Activated naive CD8-positive, alpha-beta T cell (primary cell): ENCODE data around the gene NGDN.

ENCODE experiments used
- H3K27ac Mint-ChIP-seq: one replicate; pipeline ENCODE4 v1.8.0; 2021; ENCODE audit warnings: mixed read lengths
- H3K27me3 Mint-ChIP-seq: one replicate; pipeline ENCODE4 v1.8.0; 2021; ENCODE audit warnings: mixed read lengths
- H3K36me3 Mint-ChIP-seq: one replicate; pipeline ENCODE4 v1.8.0; 2021; ENCODE audit warnings: mixed read lengths
- H3K4me1 Mint-ChIP-seq: one replicate; pipeline ENCODE4 v1.8.0; 2021; ENCODE audit warnings: low read depth, mixed read lengths
- H3K4me3 Mint-ChIP-seq: one replicate; pipeline ENCODE4 v1.8.0; 2021; ENCODE audit warnings: mild to moderate bottlenecking, mixed read lengths
- H3K9me3 Mint-ChIP-seq: one replicate; pipeline ENCODE4 v1.8.0; 2021; ENCODE audit warnings: low read depth, mixed read lengths

Gene NGDN

DNA sequence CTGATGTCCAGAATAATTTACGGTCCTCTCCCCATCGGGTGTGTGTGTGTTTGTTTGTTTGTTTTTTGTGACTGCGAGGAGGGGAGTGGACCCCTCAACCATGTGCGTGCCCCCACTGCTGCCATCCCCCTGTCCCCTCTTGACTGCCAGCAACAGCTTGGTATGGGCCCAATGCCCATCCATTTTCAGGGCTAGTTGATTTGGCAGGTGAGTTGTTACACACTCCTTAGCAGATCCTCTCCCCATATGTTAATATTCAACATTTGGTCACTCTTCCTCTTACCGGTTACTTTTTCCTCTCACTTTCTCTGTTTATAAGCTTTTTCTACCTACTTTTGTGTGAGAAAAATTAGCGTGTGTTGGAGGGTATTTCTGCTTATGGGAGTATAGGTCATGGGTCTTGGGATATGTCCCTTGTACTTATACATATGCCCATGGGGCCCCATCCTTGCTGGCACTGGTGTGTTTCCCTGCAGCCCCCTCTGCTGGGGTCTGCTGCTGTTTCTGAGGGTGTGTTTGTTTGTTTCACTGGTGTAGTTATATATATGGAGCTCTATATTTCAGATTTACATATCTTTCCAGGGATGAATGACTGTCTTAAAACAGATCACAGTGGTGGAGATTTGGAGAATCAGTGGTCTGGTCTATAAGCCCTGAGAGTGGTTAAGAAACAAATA, 48.3 kb downstream of the NGDN start:
- no peaks in the 10 kb centered on the region for H3K9me3 Mint-ChIP-seq
- no peaks in the 10 kb centered on the region for H3K27me3 Mint-ChIP-seq
- H3K4me3 Mint-ChIP-seq: no peak overlapping the region
- H3K4me1 Mint-ChIP-seq: peaks cover 5% of the 10 kb centered on the region
- no peak overlapping the region for H3K27ac Mint-ChIP-seq
- H3K36me3 Mint-ChIP-seq: peaks cover 4% of the 10 kb centered on the region

DNA sequence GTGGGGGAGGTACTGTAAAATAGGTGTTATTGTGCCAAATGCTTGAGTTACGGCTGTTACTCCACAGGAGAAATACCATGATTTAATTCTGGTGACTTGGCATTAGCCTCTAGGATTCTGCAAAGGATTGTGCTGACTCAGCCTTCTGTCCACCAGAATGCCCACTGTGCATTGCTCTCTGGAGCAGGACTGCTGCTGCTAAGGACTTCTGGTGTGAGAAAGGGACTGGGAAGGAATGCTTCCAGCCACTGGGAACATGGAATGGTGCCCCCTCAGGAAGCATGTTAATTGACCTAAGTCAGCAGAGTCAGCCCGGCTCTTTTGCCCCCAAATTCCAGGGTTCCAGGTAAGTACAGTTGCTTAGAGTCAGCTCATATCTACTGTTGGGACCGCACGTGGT, 49.2 kb downstream of the NGDN start:
- H3K9me3 Mint-ChIP-seq: no peaks in the 10 kb centered on the region
- H3K4me1 Mint-ChIP-seq: peaks cover under 1% of the 10 kb centered on the region
- H3K27me3 Mint-ChIP-seq: no peaks in the 10 kb centered on the region
- no peak overlapping the region for H3K4me3 Mint-ChIP-seq
- H3K36me3 Mint-ChIP-seq: peaks cover 4% of the 10 kb centered on the region
- H3K27ac Mint-ChIP-seq: no peak overlapping the region

DNA sequence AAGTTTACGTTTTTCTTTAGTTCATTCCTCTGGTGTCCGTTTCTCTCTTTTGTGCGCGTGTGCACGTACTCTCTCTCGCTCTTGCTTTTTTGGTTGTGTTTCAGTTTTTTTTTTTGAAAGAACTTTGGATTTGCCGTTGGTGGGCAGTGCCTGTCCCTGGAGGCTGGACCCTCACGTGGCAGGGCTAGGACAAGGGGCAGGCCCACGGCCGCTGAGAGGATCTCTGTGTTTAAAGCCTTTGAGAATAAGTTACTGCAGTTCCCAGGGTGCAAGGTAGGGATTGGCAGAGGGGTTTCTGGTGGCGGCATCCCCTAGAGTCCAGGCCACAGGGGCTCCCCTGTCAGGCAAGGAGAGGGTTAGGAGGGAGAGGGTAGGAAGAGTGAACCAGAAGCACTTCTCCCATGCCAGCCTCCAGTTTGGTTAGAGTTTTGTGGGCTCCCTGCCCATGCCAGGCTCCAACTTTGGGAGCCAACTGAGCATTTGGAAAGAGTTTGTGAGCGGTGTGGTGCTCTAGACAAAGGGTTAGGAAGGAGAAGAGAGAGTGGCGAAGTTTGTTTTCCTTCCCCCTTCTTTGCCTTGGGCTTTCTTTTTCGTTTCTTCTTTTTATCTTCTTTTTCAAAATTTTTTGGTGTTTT, 51.5 kb downstream of the NGDN start:
- Mint-ChIP-seq H3K27ac (no peak overlapping the region), H3K4me3 (no peak overlapping the region), H3K9me3 (no peaks in the 10 kb centered on the region), H3K27me3 (no peaks in the 10 kb centered on the region), H3K4me1 (no peaks in the 10 kb centered on the region), H3K36me3 (peaks cover 2% of the 10 kb centered on the region)

DNA sequence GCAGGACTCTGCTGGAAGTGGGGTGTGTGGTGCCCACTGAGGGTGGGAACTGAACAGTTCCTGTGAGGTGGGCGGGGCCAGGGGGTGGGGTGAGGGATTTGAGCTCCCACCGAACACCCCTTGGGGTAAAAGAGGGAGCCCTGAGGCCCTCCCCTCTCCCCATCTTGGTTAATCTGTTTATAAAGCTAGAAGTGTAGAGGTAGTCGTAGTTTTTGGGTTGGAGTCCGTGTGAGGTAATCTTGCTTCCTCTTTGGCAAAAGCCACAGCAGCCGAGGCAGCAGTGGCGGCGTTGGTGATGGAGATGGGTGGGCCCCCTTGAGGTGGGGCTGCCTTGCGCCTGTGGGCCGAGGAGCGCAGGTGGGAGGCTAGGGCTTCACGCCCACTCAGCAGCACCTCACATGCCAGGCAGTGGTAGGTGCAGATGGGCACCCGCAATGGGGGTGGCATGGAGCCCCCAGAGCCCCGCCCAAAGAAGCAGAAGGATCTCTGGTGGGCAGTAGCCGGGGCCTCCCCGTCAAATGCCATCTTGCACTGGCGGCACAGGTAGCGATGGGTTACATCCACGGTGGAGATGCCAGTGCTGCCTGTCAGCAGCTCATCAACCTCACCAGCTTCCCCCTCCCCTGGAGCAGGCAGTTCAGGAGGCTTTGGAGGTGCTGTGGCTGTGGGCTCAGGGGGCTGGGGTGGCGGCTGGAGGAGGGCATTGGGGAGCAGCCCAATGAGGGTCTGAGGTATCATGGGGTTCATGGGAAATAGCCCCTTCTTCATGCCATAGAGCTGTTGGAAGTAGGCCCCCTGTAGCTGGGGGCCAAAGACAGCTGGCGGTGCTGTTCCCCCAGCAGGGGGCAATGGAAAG, 52.5 kb downstream of the NGDN start:
- no peaks in the 10 kb centered on the region for H3K9me3 Mint-ChIP-seq
- H3K36me3 Mint-ChIP-seq: no peaks in the 10 kb centered on the region
- no peak overlapping the region for H3K4me3 Mint-ChIP-seq
- no peak overlapping the region for H3K27ac Mint-ChIP-seq
- H3K27me3 Mint-ChIP-seq: no peaks in the 10 kb centered on the region
- no peaks in the 10 kb centered on the region for H3K4me1 Mint-ChIP-seq

DNA sequence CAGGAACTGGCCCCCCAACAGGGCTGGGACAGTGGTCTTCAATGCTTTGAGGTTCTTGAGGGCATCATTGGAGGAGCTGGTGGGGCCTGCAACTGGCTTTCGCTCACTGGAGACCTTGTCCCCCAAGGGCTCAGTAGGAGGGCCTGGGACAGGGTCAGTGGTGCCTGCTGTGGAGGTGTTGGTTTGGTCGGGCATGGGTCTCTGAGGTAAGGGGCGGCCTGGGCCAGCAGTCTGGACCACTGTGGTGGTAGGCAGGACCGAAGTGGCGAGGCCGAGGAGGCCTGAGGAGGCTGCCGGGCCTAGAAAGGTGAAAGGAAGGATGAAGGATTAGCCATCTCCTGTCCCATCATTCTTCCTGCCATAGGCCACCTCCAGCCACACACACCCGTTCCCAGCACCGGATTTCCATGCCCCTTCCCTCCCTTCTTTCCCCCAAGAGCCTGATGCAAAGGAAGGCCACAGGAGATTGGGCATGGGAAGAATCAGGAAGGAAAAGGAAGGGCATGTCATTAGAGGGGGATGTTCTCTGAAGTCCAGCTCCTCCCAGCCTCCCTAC, 53.2 kb downstream of the NGDN start:
- no peaks in the 10 kb centered on the region for H3K36me3 Mint-ChIP-seq
- H3K27me3 Mint-ChIP-seq: no peaks in the 10 kb centered on the region
- no peaks in the 10 kb centered on the region for H3K4me1 Mint-ChIP-seq
- H3K27ac Mint-ChIP-seq: no peak overlapping the region
- H3K9me3 Mint-ChIP-seq: no peaks in the 10 kb centered on the region
- H3K4me3 Mint-ChIP-seq: no peak overlapping the region

DNA sequence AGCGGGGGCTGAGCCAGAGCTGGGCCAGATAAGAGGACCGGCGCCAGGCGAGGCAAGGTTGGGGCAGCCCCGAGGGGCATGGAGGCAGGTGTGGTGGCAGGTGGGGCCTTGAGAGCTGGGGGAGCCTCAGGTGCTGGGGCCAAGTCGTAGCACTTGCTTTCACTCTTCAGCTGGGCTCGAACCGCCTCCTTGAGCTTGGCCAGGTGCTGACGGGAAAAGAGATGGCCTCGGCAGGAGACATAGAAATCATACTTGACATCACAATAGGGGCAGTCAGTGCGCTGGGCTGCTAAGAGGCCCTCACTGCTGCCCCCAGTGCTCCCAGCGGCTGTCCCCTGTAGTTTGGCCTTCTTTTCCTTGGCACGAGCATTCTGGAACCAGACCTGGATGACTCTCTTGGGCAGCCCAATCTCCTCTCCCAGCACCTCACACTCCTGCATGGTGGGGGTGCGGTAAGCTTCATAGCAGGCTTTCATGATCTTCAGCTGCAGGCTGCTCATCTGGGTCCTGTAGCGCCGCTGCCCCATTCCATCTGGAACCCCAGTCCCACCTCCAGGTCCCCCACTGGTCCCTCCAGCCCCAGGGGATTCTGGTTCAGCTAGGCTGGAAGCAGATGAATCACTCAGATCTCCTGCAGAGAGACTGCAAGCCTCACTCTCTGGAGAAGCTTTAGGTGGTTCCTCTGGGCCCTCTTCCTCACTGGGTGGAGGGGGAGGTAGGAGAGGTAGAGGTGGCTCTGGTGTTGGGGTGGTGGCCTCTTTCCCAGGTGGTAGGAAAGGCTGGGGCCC, 53.9 kb downstream of the NGDN start:
- Mint-ChIP-seq H3K4me1 (no peaks in the 10 kb centered on the region), H3K27ac (no peak overlapping the region), H3K36me3 (no peaks in the 10 kb centered on the region), H3K9me3 (no peaks in the 10 kb centered on the region), H3K27me3 (no peaks in the 10 kb centered on the region), H3K4me3 (no peak overlapping the region)

DNA sequence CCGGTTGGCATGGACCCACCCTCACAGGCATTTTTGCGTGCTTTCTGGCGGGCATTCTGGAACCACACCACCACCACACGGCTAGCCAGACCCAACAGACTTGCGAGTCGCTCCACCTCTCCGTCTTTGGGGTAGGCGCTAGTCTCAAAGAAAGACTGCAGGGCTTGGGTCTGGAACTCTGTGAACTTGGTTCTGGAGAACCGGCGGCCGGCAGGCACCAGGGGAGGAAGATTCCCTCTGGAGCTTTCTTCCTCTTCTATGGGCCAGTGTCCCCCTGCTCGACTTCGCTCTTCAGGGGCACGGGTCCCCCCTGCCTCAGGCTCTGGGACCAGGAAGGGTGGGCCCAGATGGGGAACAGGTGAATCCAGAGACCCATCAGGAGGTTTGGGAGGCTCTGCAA, 55.5 kb downstream of the NGDN start:
- Mint-ChIP-seq H3K27me3 (no peaks in the 10 kb centered on the region), H3K27ac (no peak overlapping the region), H3K36me3 (no peaks in the 10 kb centered on the region), H3K4me1 (no peaks in the 10 kb centered on the region), H3K9me3 (no peaks in the 10 kb centered on the region), H3K4me3 (no peak overlapping the region)

DNA sequence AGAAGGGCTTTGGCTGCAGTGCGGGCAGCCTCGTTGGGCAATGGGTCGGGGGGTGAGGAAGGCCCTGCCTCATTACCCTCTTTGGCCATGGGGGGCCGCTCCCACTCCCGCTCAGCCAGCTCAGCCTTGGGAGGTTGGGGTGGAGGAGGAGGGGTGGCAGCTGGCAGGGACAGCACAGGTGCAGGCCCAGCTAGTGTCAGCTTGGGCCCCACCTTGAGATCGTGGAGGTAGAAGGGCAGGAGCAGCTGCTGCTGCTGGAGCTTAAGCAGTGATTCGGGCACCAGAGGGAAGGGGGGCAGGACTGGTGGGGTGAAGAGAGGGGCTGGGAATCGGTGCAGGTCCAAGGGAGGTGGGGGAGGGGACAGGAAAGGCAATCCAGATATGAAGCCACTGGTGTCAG, 56.1 kb downstream of the NGDN start:
- Mint-ChIP-seq H3K9me3 (no peaks in the 10 kb centered on the region), H3K4me1 (peaks cover 3% of the 10 kb centered on the region), H3K27me3 (no peaks in the 10 kb centered on the region), H3K36me3 (no peaks in the 10 kb centered on the region), H3K4me3 (no peak overlapping the region), H3K27ac (no peak overlapping the region)
